HG03521 (cell line): ENCODE measurements around the gene ASMT.
"Not testable (repeated sequence)": the region's sequence is repeated elsewhere in the genome, so short reads cannot be mapped to it uniquely, and the experiment has no call there.

Source experiments
- ATAC-seq: cut with Tn5 transposase; IDR thresholded peaks from one replicate; pipeline ENCODE4 v1.9.1; 2021; ENCODE audit warnings: mild to moderate bottlenecking, moderate library complexity; ENCODE audit not compliant: unreplicated experiment

ASMT gene

GRCh38 chrX:1597345-1598020 is 17.4 kb upstream of the ASMT start:
- no peak for ATAC-seq

GRCh38 chrX:1598021-1598875 is 16.6 kb upstream of the ASMT start:
- peak; percentile 63 for ATAC-seq

GRCh38 chrX:1598876-1599790 is 15.7 kb upstream of the ASMT start:
- peak; percentile 4 for ATAC-seq

GRCh38 chrX:1599791-1600405 is 15.0 kb upstream of the ASMT start:
- no peak for ATAC-seq

GRCh38 chrX:1600406-1601050 is 14.3 kb upstream of the ASMT start:
- no peak for ATAC-seq

- ATAC-seq = no peak
These were observed 13.7 kb upstream of the ASMT start for GRCh38 chrX:1601051-1601767.

GRCh38 chrX:1601768-1602085 is 13.1 kb upstream of the ASMT start:
- ATAC-seq = no peak

GRCh38 chrX:1602299-1602698 is 12.6 kb upstream of the ASMT start:
- ATAC-seq = no peak

GRCh38 chrX:1606496-1606895 is 8.4 kb upstream of the ASMT start:
- no peak for ATAC-seq

GRCh38 chrX:1609311-1609710 is 5.5 kb upstream of the ASMT start:
- ATAC-seq = no peak

- ATAC-seq = no peak
These were observed 5.1 kb upstream of the ASMT start for GRCh38 chrX:1609762-1610161.

- ATAC-seq = no peak
These were observed 4.7 kb upstream of the ASMT start for GRCh38 chrX:1610166-1610565.

- no peak for ATAC-seq
These were observed 4.1 kb upstream of the ASMT start for GRCh38 chrX:1610736-1611135.

- no peak for ATAC-seq
These were observed 2.1 kb upstream of the ASMT start for GRCh38 chrX:1612641-1613286.

GRCh38 chrX:1618689-1619088 is 3.8 kb downstream of the ASMT start:
- ATAC-seq = no peak

- ATAC-seq = no peak
These were observed 8.8 kb downstream of the ASMT start for GRCh38 chrX:1623691-1624090.

GRCh38 chrX:1624158-1624860 is 9.4 kb downstream of the ASMT start:
- ATAC-seq = not testable (repeated sequence)

GRCh38 chrX:1624861-1625215 is 10.0 kb downstream of the ASMT start:
- not testable (repeated sequence) for ATAC-seq

GRCh38 chrX:1629244-1629643 is 14.4 kb downstream of the ASMT start:
- no peak for ATAC-seq
